Embryonic facial prominence (tissue), 1 donor: ENCODE measurements around the gene AMPH.

Source experiments
- DNase-seq: peaks from one replicate; pipeline ENCODE4 v3.0.0-alpha.2; 2016; ENCODE audit errors: extremely low spot score

Gene AMPH

DNA sequence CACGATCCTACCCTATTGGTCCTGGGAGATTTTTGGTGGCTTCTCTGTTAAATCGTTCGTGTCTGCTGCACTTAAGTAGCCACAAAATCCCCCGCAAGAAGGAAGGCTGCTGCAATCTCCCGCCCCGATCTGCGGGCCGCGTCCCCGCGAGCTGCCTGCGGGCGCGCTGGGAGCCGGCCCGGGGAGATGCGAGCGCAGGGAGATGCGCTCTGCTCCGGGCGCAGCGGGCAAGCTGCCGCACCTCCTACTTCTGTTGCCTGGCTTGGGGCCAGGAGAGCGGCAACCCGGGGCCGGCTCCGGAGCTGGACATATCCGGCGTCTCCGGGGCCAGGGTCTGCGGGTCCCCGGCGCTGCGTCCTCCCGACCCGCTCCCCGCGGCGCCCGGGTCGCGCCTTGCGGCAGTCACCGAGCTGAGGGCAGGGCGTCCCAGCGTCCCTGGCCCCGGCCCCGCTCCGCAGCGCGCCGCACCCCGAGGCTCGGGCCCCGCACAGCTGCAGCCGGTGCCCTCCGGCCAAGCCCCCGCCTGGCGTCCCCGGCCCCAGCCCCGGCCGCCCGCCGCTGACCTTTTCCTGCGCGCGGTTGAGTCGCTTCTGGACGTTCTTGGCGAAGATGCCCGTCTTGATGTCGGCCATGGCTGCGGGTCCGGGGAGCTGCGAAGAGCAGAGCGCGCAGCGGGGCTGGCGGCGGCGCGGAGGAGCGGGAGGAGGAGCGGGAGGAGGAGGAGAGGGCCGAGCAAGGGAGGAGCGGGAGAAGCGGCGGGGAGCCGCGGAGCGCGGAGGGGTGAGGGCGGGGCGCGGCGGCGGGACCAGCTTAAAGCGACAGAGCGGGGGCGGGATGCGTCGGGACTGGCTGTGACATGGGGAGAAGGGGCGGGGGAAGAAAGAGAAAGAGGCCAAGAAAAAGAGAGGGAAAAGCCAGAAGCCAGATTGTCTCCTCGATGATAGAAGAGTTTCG, at the start of gene AMPH:
Gene AMPH, minus strand, starts transcription at position 654 of the 954 bp plus-strand sequence. Its CDS starts 22 bp downstream, at position 632.
- peak; percentile 62 for DNase-seq

DNA sequence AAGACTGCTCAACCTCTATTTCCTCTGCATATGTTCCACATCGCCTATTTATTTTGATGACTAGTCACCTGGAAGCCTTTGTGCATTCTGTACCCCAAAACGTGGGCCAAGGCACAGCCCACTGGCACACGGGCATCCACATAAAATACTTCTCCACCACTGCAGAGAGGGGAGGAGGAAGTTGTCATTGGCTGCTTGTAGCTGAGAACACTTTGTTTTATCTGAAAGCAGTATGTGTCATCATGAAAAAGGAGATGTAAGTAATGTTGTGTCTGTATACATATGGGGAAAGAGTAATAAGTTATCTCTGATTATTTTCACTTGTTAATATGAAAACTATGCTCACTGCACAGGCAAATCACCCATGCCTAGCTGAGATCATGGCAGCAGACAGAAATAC, 48.2 kb upstream of the AMPH start:
- no peak for DNase-seq

DNA sequence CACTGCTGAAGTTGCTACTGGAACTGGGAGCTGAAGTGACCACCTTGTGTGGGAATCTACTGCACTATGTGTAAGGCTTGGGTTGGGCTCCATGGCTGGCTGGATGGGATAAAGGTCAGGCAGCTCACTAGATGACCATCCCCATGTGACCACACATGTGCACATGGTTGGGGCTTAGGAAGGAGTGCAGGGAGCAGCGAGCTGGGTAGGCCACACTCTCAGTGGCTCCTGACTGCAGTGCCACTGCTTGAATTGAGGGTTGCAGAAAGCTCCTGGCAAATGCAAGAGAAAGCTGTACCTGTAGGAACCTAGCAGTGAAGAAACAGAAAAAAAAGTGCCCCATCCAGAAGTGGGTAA, 47.5 kb upstream of the AMPH start:
- DNase-seq = no peak

DNA sequence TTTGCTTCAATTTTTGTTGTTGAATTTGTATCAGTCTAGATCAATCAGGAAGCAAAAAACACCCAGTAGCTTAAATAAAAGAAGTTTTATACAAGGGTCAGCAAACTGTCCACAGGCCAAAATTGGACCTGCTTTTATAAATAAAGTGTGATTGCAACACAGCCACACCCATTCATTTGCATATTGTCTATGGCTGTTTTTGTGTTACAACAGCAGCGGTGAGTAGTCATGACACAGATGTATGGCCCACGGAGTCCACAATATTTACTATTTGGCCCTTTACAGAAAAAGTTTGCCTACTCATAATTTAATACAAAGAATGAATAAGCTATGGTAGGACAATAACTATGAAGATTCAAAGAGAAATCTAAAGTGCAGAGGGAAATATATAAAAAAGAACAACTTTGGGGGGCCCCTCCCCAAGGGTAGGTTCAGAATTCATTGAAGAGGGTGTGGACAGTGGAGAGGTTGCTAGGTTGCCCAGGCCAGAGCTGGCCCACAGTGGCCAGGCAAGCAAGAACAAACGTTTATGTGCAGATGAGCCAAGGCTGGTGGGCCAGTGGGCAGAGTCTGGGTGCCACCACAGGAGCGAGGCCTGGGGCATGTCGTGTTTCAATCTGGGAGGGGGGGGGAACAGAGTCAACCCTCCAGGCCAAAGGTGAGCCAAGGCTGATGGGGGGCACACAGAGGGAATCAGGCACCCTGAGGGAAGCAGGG, 47.0 kb upstream of the AMPH start:
- DNase-seq = no peak

DNA sequence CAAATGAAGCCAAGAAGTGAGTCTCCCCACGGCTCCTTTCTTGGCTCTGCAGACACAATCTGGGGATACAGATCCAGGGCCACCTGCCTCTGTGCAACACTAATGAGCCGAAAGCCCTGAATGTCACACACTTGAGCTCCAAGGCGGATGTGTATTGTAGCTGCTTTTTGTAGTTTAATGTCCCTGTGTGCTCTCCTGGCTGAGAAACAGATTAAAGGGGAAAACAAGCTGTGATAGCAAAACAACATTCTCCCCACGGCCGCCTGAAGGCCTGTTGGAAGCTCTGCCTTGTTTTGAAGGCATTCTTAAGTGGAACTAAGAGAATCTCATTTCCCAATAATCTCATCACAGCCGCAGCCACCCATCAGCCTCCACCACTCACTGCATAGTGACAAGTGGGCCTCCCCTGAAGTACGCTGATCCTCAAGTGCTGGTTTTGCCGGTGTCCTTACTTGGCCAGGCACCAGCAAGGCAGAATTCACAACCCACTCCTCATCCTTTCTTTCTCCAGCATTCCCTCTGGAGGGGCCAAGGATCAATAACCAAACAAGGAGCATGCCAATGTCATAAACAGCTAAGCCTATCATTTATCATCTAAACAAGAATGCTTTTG, 44.4 kb upstream of the AMPH start:
- DNase-seq = no peak

DNA sequence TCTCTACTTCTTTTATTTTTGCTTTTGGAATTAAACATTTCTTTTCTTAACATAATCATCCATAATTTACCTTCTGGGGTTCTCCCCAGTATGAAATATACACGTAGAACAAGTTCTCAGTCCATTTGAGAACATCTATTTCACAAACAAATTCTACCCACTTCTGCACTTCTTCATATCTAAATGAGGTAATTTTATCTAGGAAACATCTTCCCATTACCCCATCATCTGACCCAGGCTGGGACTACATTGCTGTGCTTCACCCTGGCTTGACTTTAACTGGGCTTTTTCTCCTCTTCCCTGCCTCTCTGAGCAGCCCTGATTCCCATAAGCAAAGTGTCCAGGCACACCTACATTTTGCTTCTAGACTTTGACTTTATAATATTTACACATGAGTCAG, 43.3 kb upstream of the AMPH start:
- DNase-seq = no peak

DNA sequence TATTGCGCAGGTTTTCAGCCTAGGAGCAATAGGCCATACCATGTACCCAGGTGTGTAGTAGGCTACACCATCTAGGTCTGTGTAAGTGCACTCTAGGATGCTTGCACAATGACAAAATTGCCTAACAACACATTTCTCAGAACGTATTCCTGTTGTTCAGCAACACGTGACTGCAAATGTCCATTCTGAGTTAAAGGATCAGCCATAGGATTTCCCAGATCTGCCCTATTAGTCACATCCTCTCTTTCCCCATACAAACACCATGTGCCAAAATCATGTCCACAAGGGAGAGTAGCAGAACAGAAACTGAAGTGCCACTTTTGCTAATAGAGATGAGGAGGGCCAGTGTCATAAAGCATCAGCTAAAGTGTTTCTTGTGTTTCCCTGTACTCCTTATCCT, 42.6 kb upstream of the AMPH start:
- no peak for DNase-seq

DNA sequence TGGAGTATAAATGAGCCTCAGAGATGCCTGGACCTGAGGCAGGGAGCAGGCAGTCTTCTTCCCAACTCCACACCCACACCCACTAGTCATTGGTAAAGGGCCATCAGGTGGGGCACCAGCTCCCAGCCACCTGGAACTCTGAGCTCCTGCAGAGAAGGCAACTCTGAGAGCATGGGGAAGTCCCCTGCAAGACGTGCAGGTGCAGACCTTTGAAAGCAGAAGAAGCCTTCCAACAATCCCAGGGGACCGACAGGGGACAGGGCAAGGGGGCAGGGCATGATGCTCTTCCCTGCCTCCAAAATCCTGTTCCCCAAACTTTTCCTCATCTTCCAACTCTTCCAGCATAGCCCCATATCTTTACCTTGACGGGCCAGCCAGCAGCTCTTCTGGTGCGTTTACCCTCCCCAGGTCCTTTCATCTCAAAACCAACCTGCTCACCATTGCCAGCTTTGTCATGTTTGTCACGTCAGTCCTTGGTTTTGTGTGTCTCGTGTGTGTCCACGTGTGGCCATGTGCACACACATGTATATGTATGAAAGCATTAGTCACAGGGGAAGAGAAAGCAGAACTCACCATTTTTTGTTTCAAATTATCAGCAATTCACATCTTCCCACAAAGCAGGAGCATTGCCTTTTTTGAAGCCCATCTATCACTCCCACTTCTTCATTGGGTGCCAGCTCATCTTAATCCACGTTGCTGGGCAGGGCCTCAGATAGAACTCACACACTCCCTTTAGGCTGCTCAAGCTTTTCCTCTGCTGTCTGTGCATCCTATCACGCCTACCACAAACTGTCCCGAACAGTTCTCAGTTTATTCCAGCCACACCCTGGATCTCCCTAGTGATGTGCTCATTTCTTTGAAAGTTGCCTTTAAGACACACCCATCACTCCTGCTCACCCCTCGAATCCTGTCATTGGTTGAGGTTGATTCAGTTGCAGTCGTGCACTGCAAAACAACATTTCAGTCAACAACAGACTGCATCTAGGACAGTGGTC, 41.0 kb upstream of the AMPH start:
- DNase-seq = no peak

DNA sequence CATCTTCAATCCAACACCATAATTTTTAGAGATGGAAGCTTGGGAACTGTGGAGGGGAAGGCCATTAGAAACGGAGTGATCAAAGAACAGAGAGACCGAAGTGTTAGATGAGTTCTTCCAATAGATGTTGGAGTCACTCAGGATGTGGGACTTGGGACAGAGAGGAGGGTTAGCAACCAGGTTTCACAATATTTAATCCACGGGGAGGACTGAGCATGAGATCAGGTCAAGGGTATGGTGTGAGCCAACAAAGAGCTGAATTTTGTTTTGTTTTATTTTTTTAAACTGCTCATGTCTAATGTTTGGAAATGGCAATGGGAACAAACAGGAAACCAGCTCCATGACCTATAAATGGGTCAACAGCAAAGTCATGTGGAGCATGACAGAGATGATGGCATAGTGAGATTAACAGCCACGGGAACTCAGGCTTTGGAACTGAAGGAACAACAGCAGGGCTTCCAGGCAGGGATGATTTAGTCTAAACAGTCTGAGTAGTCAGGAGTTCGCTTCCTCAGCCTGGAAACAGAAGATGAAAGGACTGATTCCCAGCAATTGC, 38.9 kb upstream of the AMPH start:
- DNase-seq = no peak

DNA sequence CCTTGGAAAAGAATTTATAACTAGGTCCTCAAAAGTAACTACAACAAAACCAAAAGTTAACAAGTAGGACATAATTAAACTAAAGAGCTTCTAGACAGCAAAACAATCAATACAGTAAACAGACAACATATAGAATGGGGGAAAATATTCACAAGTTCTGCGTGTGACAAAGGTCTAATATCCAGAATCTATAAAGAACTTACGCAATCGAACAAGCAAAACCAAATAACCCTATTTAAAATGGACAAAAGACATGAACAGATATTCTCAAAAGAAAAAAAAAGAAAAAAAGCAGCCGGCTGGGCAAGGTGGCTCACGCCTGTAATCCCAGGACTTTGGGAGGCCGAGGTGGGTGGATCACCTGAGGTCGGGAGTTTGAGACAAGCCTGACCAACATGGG, 33.8 kb upstream of the AMPH start:
- no peak for DNase-seq

DNA sequence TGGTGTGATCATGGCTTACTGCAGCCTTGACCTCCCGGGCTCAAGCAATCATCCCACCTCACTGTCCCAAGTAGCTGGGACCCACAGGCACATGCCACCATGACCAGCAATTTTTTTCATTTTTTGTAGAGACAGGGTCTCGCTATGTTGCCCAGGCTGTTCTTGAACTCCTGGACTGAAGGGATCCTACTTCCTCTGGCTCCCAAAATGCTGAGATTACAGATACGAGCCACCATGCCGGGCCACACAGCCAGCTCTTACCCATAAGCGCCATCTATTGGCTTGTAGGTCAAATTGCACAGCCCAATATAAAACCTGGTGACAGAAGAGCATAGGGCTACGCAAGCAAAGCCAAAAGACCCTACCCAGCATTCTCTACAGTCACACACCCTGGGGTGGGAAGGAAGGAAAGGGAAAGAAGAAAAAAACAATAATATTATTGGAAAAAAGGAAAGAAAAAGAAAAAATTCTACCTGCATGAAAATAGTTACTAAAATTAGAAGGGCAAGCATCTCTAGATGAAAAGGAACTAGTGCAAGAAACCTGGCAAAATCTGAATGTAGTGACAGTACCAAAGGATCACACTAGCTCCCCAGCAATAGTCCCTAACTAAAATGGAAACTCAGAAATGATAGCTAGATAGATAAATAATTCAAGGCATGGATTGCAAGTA, 29.4 kb upstream of the AMPH start:
- DNase-seq = no peak

DNA sequence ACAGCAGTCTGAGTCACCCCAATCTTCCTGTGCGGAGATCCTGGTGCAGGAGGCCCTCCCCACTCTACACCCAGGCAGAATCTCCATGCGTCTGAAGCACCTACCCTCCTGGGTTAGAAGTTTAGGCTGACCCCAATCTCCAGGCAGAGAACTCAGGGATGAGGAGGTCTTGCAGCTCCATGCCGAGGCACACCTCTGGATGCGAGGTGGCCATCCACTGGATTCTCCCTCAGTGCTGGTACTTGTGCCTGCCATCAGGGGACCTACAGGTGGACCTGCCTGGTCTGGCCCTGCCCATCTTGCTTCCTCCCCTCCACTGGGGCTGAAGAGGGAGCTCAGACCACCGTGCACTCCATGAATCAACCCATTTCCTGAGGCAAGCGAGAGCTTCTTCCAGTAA, 28.8 kb upstream of the AMPH start:
- no peak for DNase-seq

DNA sequence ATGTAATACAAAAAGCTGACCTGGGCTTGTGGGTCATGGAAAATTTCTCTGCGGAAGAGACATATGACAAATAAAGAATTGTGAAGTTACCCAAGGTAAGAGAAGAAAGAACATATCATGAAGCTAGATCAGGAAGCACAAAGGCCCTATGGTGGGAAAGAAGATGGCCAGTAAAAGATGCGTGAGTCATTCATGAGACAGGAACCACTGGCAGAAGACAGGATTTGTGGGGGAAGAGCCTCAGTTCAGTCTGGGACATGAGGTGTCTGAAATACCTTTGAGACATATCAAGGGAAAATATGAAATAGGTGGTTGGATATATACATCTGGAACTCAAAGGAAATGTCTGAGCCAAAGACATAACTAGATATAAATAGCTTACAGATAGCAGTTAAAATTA, 27.7 kb upstream of the AMPH start:
- no peak for DNase-seq

DNA sequence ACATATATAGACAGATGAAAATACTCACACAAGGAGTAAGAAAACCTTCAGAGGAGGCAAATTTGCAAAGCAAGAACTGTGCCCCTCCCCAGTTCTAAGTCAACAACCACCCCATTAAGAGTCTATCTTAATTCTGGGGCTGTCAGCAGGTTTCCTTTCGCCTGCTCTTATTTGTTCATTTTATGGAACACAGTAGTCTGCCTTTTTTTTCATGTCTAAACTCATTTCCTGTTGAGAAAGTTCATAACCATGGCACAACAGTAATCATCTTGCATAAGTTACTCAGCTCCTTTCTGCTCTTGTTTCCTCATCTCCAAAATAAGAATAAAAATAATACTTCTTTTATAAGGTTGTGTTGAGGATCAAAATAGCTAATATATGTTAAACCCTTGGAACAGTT, 25.8 kb upstream of the AMPH start:
- DNase-seq = no peak

DNA sequence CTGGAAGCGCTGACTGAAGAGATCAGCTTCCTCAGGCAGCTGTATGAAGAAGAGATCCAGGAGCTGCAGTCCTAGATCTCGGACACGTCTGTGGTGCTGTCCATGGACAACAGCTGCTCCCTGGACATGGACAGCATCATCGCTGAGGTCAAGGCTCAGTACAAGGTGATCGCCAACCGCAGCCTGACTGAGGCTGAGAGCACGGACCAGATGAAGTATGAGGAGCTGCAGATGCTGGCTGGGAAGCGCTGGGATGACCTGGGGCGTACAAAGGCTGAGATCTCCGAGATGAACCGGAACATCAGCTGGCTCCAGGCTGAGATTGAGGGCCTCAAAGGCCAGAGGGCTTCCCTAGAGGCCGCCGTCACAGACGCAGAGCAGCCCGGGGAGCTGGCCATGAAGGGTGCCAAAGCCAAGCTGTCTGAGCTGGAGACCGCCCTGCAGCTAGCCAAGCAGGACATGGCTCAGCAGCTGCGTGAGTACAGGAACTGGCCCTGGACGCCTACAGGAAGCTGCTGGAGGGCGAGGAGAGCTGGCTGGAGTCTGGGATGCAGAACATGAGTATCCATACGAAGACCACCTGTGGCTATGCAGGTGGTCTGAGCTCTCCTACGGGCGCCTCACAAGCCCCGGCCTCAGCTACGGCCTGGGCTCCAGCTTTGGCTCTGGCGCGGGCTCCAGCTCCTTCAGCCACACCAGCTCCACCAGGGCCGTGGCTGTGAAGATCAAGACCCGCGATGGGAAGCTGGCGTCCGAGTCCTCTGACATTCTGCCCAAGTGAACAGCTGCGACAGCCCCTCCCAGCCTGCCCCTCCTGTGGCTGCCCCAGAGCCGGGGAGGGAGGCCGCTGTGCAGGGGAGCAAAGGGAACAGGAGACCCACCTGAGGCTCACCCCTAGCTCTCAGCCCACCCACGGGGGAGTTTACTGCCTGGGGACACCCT, 24.9 kb upstream of the AMPH start:
- no peak for DNase-seq

DNA sequence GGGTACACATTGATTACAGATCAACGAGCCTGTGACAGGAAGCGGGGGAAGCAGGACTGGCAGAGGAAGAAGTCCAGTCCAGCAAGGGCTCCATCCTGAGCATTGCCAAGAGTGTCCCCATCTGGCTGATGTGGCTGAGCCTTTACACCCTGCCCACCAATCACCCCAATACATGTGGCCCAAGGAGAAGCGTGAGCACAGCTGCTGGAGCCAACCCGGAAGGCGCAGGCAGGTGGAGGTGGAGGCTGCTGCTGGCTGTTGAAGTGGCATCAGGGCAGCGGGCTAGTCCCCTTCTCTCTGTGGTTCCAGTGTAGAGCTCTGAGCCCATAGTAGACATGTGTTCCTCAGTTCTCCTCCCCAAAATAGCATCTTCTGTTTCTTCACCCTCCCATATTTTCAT, 6.8 kb upstream of the AMPH start:
- DNase-seq = no peak

DNA sequence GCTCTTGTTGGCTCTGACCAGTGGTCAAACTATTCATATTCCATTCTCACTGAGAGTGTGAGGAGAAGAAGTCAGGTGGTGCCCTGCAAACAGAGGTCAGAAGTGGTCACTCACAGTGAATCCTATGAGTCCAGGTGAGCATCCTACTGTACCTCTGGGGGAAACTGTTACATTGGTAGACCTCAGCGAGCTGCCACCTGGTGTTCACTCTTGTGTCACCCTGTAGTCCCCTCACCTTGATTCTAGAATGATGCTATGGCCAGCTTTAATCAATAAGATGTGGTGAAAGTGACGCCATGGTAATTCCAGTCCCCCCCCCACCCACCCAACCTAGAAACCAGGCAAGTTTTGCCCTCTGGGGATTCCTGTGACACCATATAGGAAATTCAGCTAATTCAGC, 1.2 kb upstream of the AMPH start:
- DNase-seq = no peak

DNA sequence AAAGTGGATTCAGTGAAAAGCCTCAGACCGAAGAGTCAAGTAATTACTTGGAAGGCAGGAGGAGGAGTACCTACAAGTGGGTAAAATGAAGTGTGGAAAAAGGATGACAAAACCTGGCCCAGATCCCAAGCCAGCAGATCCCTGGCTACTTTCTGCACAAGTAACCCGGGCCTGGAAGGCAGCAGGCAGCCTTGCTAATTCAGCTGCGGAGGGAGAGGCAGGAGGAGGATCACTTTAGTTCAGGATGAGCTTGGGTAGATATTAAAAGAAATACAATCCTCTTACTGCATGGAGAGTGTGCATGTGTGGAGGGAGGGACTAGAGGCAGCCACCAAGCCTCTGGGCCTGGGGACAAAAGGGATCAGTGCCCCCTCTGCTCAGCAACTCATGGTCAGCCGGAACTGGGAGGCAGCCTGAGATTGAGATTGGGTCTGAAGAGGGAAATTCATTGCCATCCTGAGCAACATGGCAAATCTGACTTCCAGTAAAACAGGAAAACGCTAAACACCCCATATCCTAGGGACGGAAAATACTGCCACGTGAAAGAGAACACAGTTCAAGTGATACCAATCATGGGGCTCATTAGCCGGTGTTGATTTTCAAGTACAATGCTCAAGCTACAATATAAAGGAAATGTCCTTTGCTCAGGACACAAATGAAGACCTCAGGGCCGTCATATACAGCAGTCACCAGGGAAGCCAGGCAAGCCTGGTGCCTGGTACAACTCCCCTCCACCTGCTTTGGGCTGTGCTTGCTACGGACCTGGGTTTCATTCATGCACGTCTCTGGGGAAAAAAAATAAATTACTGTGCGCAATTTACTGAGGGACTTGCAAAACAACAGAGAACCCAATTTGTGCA, 1.3 kb downstream of the AMPH start:
- DNase-seq = no peak
